AG04449 (cell line): ENCODE data around the gene TMC6.

Source experiments
- CTCF ChIA-PET: fragments of 350-600 bp; formaldehyde crosslinking; extraction: SDS; loops from one replicate; lab custom pipeline; 2021; ENCODE audit warnings: antibody characterized with exemption; lab: Yijun Ruan, JAX
- POLR2A ChIA-PET: fragments of 400-600, 350-600 bp; formaldehyde crosslinking; extraction: SDS; loops from one replicate; lab custom pipeline; 2020; ENCODE audit warnings: antibody characterized with exemption, inconsistent platforms; lab: Yijun Ruan, JAX
- DNase-seq: peaks from one replicate; pipeline ENCODE4 v3.0.0-alpha.2; 2010; ENCODE audit warnings: low read depth, low spot score
- H3K4me3 ChIP-seq: 2 replicates; pipeline ENCODE4 v1.5.1; 2011; ENCODE audit warnings: low read depth, mild to moderate bottlenecking, control low read depth, low read length
- TF ChIP-seq, protein P1 (sequence below): IDR thresholded peaks from one replicate; pipeline ENCODE4 v1.5.1; 2011; ENCODE audit warnings: mild to moderate bottlenecking, moderate library complexity, low read length, control low read depth, inconsistent platforms; ENCODE audit not compliant: insufficient read depth; ENCODE audit errors: missing control alignments

TMC6 gene

DNA sequence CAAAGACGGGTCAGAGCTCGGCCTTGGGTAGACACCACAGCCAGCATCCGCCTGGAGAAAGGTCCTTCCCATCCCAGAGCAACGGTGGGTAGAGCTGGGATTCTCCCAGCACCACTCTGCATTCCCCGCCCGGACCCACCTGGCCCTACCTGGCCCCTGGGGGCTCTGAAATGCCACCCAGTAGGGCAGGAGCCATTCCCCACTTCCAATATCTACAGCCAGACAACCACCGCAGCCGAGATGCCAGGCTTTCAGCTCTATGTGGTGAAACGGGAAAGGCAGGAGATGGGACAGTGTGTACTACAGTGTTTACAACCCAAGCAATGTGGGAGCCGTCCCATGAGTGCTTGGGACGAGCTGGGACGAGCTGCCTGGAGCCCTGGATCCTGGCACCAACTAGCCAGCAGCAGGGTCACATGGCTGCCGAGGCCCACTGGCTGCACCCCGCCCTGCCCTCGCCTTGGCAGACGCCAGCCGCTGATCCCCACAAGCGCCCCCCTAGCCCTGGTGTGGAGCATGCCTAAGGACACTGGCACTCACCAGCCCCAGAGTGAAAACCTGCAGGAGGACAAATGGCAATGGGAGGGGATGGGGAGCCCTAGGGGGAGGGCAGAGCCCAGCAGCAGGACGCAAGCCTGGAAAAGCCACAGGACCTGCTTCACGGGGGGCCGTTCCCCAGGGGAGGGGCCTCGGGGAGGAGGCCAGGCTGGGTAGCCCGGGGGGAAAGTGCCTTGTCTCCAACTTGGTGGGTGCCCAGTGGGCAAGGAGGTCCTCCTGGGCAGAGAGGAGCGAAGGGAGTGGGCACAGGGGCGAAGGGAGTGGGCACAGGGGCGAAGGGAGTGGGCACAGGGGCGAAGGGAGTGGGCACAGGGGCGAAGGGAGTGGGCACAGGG, 13.5 kb downstream of the TMC6 start:
- DNase-seq = no peak

DNA sequence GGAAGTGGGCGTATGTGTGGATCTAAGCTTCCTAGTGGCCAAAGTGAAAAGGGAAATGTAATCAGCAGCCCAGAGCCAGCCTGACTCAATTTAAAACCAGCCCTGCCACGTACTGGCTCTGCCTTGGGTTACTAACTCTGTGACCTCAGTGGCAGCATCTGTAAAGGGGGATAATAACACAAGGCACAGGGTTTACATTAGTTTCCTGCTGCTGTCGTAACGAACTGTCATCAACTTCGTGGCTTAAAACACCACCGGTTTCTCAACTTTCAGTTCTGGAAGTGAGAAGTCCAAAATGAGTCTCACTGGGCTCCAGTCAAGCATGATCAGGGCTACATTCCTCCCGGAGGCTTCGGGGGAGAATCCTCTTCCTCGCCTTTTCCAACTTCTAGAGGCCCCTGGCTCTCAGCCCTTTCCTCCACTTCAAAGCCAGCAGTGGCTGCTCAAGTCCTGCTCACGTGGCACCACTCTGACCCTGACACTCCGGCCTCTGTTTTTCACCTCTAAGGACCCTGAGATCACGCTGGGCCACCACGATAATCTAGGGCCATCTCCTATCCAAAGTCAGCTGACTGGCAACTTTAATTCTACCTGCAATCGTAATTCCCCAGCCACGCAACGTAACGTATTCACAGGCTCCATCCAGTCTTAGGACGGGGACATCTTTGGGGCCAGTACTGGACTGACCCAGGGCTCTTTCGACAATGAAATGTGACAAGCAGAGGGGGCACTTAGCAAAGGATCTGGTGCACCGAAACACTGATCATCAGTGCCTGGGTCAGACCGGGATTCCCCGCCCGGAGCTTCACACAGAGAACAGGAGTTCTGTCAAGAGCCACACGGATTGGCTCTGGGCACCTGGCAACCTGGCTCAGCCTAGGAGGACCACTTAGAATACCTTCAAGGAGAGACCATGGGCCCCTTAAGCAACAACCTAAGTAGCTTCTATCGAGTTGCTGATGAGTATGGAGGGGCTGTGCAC, 14.5 kb downstream of the TMC6 start:
- DNase-seq = no peak
- no peak overlapping the region for H3K4me3 ChIP-seq
- ChIA-PET POLR2A (no interaction called here), CTCF (interaction anchor here (0.6 to 8.9 kb wide), 27 partner anchors 9 to 308 kb away, joined by 3 to 116 read pairs (median 5); partner anchors contain the start of genes AFMID, TK1 and TMC8)
- TF ChIP-seq, protein P1, sequence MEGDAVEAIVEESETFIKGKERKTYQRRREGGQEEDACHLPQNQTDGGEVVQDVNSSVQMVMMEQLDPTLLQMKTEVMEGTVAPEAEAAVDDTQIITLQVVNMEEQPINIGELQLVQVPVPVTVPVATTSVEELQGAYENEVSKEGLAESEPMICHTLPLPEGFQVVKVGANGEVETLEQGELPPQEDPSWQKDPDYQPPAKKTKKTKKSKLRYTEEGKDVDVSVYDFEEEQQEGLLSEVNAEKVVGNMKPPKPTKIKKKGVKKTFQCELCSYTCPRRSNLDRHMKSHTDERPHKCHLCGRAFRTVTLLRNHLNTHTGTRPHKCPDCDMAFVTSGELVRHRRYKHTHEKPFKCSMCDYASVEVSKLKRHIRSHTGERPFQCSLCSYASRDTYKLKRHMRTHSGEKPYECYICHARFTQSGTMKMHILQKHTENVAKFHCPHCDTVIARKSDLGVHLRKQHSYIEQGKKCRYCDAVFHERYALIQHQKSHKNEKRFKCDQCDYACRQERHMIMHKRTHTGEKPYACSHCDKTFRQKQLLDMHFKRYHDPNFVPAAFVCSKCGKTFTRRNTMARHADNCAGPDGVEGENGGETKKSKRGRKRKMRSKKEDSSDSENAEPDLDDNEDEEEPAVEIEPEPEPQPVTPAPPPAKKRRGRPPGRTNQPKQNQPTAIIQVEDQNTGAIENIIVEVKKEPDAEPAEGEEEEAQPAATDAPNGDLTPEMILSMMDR = no peak

More for the DNA sequence above, 13.5 kb downstream of the TMC6 start:
- POLR2A ChIA-PET = no interaction called here
- CTCF ChIA-PET = interaction anchor here (0.5 to 8.9 kb wide), 17 partner anchors 9 to 307 kb away, joined by 3 to 116 read pairs (median 5); partner anchors contain the start of genes AFMID, TK1 and TMC8
- TF ChIP-seq, protein P1 = no peak
- H3K4me3 ChIP-seq = no peak overlapping the region

DNA sequence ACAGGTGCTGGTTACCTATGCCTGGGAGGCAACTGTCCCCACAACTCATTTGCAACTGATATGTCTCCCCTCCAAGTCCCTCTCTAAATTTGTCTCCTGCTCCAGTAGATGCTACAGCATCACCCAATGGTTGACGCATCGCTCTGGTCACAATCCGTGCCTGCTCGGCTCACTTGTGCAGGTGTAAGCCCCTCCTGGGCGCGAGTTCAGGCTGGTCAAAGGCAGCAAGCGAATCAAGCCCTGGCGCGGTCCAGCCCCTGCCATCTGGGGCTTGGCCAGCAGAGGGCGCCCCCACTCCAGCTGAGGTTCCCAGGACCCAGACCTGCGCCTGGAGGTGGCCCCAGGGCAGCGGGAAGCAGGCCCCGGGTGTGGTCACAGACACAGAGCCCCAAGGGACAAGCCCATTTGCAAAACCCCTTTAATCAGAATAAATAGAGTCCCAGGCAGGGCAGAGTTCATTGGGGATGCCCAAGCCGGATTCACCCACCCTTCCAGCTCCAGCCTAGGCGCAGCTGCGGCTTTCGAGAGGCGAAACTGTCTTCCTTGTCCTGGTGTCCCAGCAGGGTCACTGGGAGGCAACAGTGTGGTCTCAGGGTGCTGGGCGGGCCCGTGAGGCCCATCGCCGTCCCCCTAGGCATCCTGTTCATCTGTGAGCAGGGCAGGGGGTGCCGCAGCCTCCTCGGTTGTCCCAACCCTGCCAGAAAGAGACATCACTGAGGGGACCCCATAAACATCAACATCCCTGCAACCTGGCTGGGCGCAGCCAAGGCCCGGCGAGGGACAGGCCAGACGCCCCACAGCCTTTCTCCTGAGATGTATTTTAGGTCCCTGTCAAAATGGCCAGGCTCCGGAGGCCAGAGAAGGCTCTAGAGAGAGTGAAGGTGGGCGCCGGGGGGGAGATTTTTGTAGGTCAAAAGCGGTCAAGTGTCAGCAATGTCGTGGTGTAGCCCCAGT, 15.8 kb downstream of the TMC6 start:
- no peak for DNase-seq
- POLR2A ChIA-PET = interaction anchor here (1.0 kb wide), 1 partner anchor 14 kb away, joined by 3 read pairs; no protein-coding TSS in a partner anchor

DNA sequence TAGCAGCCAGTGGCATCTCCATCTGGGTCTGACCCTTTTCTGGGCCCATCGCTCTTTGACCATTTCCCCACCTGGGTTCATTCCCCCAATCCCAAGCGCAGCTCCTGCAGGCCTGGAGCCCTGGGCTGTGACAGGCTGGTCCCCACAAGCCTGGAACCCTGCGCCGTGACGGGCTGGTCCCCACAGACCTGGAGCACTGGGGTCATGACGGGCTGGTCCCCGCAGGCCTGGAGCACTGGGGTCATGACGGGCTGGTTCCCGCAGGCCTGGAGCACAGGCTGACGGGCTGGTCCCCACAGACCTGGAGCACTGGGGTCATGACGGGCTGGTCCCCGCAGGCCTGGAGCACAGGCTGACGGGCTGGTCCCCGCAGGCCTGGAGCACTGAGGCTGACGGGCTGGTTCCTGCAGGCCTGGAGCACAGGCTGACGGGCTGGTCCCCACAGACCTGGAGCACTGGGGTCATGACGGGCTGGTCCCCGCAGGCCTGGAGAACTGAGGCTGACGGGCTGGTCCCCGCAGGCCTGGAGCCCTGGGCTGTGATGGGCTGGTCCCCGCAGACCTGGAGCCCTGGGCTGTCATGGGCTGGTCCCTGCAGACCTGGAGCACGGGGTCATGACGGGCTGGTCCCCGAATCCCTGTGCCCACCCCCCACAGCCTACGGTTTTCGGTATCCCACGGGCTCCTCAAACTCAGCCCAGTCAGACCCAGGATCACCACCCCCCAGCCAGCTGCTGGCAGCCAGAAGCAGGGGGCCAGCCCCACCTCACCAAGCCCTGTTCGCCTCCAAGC, 16.6 kb downstream of the TMC6 start:
- DNase-seq = no peak
- ChIA-PET CTCF (interaction anchor here (0.7 to 8.9 kb wide), 24 partner anchors 7 to 312 kb away, joined by 3 to 116 read pairs (median 5); partner anchors contain the start of genes AFMID, TK1 and TMC8), POLR2A (interaction anchor here (1.0 kb wide), 1 partner anchor 13 kb away, joined by 3 read pairs; no protein-coding TSS in a partner anchor)
- no peak overlapping the region for H3K4me3 ChIP-seq
- TF ChIP-seq, protein P1 = no peak

More for the DNA sequence above, 15.8 kb downstream of the TMC6 start:
- TF ChIP-seq, protein P1 = peak; percentile 99
- CTCF ChIA-PET = interaction anchor here (0.7 to 8.9 kb wide), 31 partner anchors 11 to 311 kb away, joined by 3 to 116 read pairs (median 4); partner anchors contain the start of genes AFMID, TK1 and TMC8
- H3K4me3 ChIP-seq = no peak overlapping the region
